A549 treated with Hydrocortisone at 1 μM for 4 hours (cell line): ENCODE results near the gene EEF1E1. TPM values are rescaled to one million over a fixed set of nuclear protein-coding genes. Genes with fewer than 3 reads are reported as not detected.

ENCODE experiments used
- total RNA-seq: library from RNA; stranded (reverse); fragments of 200-300 nt; extraction: Qiagen RNA extraction; gene quantifications from 5 replicates; pipeline ENCODE4 v1.2.3, GENCODE V29; 2022

The EEF1E1 gene
- total RNA-seq = 52.0 to 74.9 TPM (median 57.5 TPM) in 5 replicates

DNA sequence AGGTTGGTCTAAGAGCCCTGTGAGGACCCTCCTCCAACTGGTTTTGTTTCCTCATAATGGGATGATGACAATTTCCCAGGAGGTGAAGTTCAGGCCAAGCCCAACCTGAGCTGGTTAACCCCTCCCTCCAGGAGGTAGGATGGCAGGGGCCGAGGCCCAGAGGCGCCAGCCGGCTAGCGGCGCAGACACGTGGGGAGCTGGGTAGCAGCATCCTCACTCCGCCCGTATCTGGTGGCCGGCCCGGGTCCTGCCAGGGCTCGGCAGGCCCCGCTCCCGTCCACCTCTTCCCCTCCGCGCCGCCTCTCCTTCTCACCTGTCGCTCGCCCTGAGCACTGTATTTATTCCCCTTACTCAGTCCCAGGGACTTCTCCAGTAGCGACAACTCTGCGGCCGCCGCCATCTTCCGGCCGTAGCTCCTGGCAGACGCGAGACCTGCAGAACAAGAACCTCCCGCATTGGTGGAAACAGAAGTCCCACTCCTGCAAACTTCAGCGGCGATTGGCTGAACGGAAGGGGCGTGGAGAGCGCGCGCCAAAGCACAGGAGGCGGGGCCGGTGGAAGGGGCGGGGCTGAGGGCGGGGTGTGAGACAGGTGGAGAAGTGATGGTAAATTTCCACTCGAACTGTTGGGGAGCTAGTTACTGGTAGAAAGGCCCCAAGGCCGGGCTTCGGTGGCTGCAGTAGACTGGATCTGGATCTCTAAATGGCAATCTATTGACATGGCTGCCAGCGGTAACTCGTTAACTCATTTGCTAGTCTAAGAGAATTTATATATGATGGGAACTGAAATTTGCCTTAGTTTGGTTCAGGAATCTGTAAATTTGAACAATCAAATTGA, at the start of gene EEF1E1:
TSS of gene EEF1E1 (minus strand) at position 427 of the 837 bp plus-strand sequence. CDS start at position 400, 27 bp downstream.

DNA sequence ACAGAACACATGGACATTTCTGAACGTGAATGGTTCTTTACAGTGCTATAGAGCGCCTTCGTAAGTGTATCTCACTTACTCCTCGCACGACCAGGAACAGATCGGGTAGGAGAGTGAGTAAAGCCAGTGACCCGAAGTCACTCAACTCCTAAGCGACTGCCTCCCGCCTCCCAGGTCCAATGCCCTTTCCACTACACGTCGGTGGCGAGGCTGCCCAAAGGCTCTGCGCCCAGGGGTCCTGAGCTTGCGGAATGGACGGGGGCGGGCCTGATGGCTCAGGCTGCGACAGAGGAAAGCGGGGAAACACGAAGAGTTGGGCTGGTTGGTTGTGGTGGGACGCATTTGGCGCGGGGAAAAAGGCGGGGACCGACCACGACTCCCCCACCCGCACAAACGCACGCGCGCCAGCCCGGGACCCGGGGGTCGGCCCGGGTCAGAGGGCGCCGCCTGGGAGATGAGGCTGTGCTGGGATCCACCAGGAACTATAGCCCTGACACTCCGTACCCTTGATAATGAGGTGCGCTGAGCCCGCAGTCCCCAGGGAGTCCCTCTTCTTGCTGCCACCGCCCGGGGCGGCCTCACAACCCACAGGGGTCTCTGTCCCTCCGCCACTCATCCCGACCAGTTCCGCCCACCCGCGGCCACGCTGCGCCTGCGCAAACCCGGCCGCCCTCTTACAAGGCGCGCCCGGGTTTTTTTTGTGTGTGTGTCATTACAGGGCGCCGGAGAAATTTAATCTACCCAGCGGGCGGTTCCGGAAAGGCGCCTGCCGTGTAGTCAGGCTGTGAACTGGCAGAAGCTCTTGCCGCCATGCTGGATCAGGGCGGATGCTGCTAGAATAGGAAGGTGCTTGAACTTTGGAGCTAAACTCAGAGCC, 38.3 kb downstream of the EEF1E1 start, which contains the start of gene BLOC1S5:
TSS of gene BLOC1S5 (minus strand) at position 629 of the 877 bp plus-strand sequence. CDS start at position 616, 13 bp downstream.

Other genes with a start within 250 kb of the EEF1E1 start
- 129 to 150 TPM (median 138 TPM) in 5 replicates for gene TXNDC5, start 191.8 kb downstream of the EEF1E1 start, total RNA-seq
- gene BLOC1S5, start 38.2 kb downstream of the EEF1E1 start, total RNA-seq = 5.5 to 9.7 TPM (median 7.5 TPM) in 5 replicates